ENCODE measurements around the gene GSG1. TPM values are rescaled to one million over a fixed set of nuclear protein-coding genes. Genes with fewer than 3 reads are reported as not detected.
A peak's percentile ranks its signal among the peaks of the same experiment; 100 is the strongest.

Gene GSG1
- total RNA-seq, 2 experiments from 2014 or later, result not detected

GRCh38 chr12:13105781-13106180, 2.3 kb upstream of the GSG1 start:
- Mint-ChIP-seq H3K4me3 (no peak overlapping the region), H3K4me1 (ENCODE audit: low read depth) (peaks cover 20% of the 10 kb centered on the region), H3K27ac (no peak overlapping the region), H3K36me3 (ENCODE audit: low read depth) (no peaks in the 10 kb centered on the region), H3K27me3 (no peaks in the 10 kb centered on the region), H3K9me3 (no peaks in the 10 kb centered on the region)
- no peaks in the 10 kb centered on the region for H3K36me3 ChIP-seq (ENCODE audit: insufficient read depth, low read length)
- peaks cover 14% of the 10 kb centered on the region for H3K4me1 ChIP-seq (ENCODE audit: insufficient read depth, low read length)
- ATAC-seq (ENCODE audit: poor library complexity) (no peak), DNase-seq (no peak)
- CTCF ChIA-PET, result interaction anchor here (0.7 to 1.3 kb wide), 2 partner anchors 109 to 150 kb away, joined by 3 read pairs; no protein-coding TSS in a partner anchor
- intact Hi-C loops (cut with DNase I, micrococcal nuclease), result loop anchor here in 1 of 2 experiments (10.0 kb wide), 1 partner anchor 751 kb away; the partner anchor contains the start of genes BORCS5 and MANSC1
- TF ChIP-seq CTCF (IDR thresholded peaks at IDR 0.05), result no peak
- POLR2A ChIA-PET, result no interaction called here
- H3K27me3 ChIP-seq (ENCODE audit: control insufficient read depth in 1 of 2, insufficient read depth in 2 of 2, low read length in 2 of 2), result no peaks in the 10 kb centered on the region
- H3K4me3 ChIP-seq (ENCODE audit: low read length), result no peak overlapping the region
- no peaks in the 10 kb centered on the region for H3K9me3 ChIP-seq (ENCODE audit: control insufficient read depth in 1 of 2, insufficient read depth in 1 of 2, low read length in 2 of 2)
- H3K27ac ChIP-seq (ENCODE audit: low read depth in 1 of 2, low read length in 2 of 2), result no peak overlapping the region

- ChIA-PET CTCF (interaction anchor here (6.9 kb wide), 1 partner anchor 107 kb away, joined by 50 read pairs; no protein-coding TSS in a partner anchor), POLR2A (no interaction called here)
- Mint-ChIP-seq H3K27me3 (no peaks in the 10 kb centered on the region), H3K9me3 (no peaks in the 10 kb centered on the region), H3K27ac (peak overlapping the region; percentile 21), H3K4me1 (ENCODE audit: low read depth) (peaks cover 33% of the 10 kb centered on the region), H3K4me3 (no peak overlapping the region), H3K36me3 (ENCODE audit: low read depth) (no peaks in the 10 kb centered on the region)
- Histone ChIP-seq H3K9me3 (ENCODE audit: control insufficient read depth in 1 of 2, insufficient read depth in 1 of 2, low read length in 2 of 2) (no peaks in the 10 kb centered on the region), H3K4me3 (ENCODE audit: low read length) (no peak overlapping the region), H3K27me3 (ENCODE audit: control insufficient read depth in 1 of 2, insufficient read depth in 2 of 2, low read length in 2 of 2) (no peaks in the 10 kb centered on the region), H3K27ac (ENCODE audit: low read depth in 1 of 2, low read length in 2 of 2) (no peak overlapping the region), H3K36me3 (ENCODE audit: insufficient read depth, low read length) (no peaks in the 10 kb centered on the region), H3K4me1 (ENCODE audit: insufficient read depth, low read length) (peaks cover 22% of the 10 kb centered on the region)
- no peak for TF ChIP-seq CTCF (IDR thresholded peaks at IDR 0.05)
- DNase-seq (peak in 1 of 14 experiments; percentile 31), ATAC-seq (ENCODE audit: poor library complexity) (no peak)
- intact Hi-C loops (cut with DNase I, micrococcal nuclease), result loop anchor here in 1 of 2 experiments (5.0 to 10.0 kb wide), 2 partner anchors 387 to 750 kb away; partner anchors contain the start of genes BORCS5, CDKN1B and MANSC1
Measured at GRCh38 chr12:13104409-13104808, 942 bp upstream of the GSG1 start.

GRCh38 chr12:13102461-13103195, 839 bp downstream of the GSG1 start:
- Mint-ChIP-seq H3K27me3 (no peaks in the 10 kb centered on the region), H3K27ac (peak overlapping the region; percentile 94), H3K9me3 (no peaks in the 10 kb centered on the region), H3K4me3 (peak overlapping the region; percentile 87), H3K4me1 (ENCODE audit: low read depth) (peaks cover 51% of the 10 kb centered on the region), H3K36me3 (ENCODE audit: low read depth) (no peaks in the 10 kb centered on the region)
- no peak overlapping the region for H3K4me3 ChIP-seq (ENCODE audit: low read length)
- H3K4me1 ChIP-seq (ENCODE audit: insufficient read depth, low read length), result peaks cover 36% of the 10 kb centered on the region
- no peaks in the 10 kb centered on the region for H3K9me3 ChIP-seq (ENCODE audit: control insufficient read depth in 1 of 2, insufficient read depth in 1 of 2, low read length in 2 of 2)
- CTCF ChIA-PET, result interaction anchor here (0.6 to 6.9 kb wide), 4 partner anchors 19 to 109 kb away, joined by 3 to 50 read pairs (median 3); partner anchors contain the start of gene EMP1
- peak overlapping the region; percentile 93 to 94 for H3K27ac ChIP-seq (ENCODE audit: low read depth in 1 of 2, low read length in 2 of 2)
- POLR2A ChIA-PET, result interaction anchor here (0.8 to 2.9 kb wide), 2 partner anchors 63 to 109 kb away, joined by 3 to 9 read pairs; no protein-coding TSS in a partner anchor
- no peaks in the 10 kb centered on the region for H3K36me3 ChIP-seq (ENCODE audit: insufficient read depth, low read length)
- peak in 2 of 14 experiments; percentile 23 to 26 for DNase-seq
- no peaks in the 10 kb centered on the region for H3K27me3 ChIP-seq (ENCODE audit: control insufficient read depth in 1 of 2, insufficient read depth in 2 of 2, low read length in 2 of 2)
- ATAC-seq (ENCODE audit: poor library complexity), result no peak
- intact Hi-C loops (cut with DNase I, micrococcal nuclease), result loop anchor here in 1 of 2 experiments (2.0 to 10.0 kb wide), 3 partner anchors 60 to 748 kb away; partner anchors contain the start of genes BORCS5, CDKN1B and MANSC1
- TF ChIP-seq CTCF (IDR thresholded peaks at IDR 0.05), result no peak

All from CD4-positive, alpha-beta T cell (primary cell).